ENCODE measurements around the gene TRPM3. TPM values are rescaled to one million over a fixed set of nuclear protein-coding genes. Genes with fewer than 3 reads are reported as not detected.

TRPM3 gene
- total and polyA plus RNA-seq, 9 of the 15 experiments (the other 6 are each of a cell fraction or from before 2014, with no cell fraction given), result 0.04 TPM; not detected in 8

DNA sequence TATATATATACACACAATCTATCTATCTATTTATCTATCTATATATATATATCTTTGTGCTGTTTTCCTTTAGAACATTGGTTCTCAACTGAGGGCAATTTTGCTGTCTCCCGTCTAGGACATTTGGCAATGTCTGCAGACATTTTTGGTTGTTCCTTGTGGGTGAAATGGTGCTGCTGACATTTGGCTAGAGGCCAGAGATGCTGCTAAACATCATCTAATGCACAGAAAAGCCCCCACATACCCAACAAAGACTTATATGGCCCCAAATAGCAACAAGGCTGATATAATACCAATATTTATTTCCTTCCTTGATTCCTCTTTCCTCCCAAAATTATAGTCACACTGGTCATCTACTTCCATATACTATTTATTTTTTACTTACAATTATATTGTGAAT, 197.5 kb downstream of the TRPM3 start:
- in situ Hi-C loops (cut with MboI) (loop anchor here (25.0 kb wide), 1 partner anchor 1338 kb away; no protein-coding TSS in a partner anchor), intact Hi-C loops (cut with micrococcal nuclease) (loop anchor here (2.0 kb wide), 1 partner anchor 79 kb away; no protein-coding TSS in a partner anchor)
- DNase-seq (ENCODE audit: extremely low read depth in 1 of 4, low spot score in 3 of 4) (no peak), FAIRE-seq (no peak), ATAC-seq (no peak)
- H3K9me1 ChIP-seq (ENCODE audit: control insufficient read depth, insufficient read depth, low read length), result no peaks in the 10 kb centered on the region
- no peaks in the 10 kb centered on the region for H4K20me1 ChIP-seq (replicated peaks; ENCODE audit: control insufficient read depth, insufficient read depth, low read length)
- H3K27me3 ChIP-seq (ENCODE audit: control insufficient read depth in 2 of 2, insufficient read depth in 2 of 2, low read length in 2 of 2), result no peaks in the 10 kb centered on the region
- H3K36me3 ChIP-seq (ENCODE audit: control insufficient read depth, insufficient read depth, low read length), result no peaks in the 10 kb centered on the region
- no peaks in the 10 kb centered on the region for H3K9me3 ChIP-seq (replicated peaks; ENCODE audit: control insufficient read depth, insufficient read depth, low read depth, low read length)
- no peaks in the 10 kb centered on the region for H3K79me2 ChIP-seq (ENCODE audit: control insufficient read depth, insufficient read depth, low read length)
- H3K4me2 ChIP-seq (ENCODE audit: insufficient read depth, low read length), result no peak overlapping the region
- H3K4me3 ChIP-seq, result no peak overlapping the region
- 0% methylated on average over 1 of the region's 1 CpG for WGBS (ENCODE audit: insufficient coverage, low coverage, missing lambda C conversion rate)
- CTCF ChIA-PET (ENCODE audit: low intra/inter-chr PET ratio), result interaction anchor here (0.7 kb wide), 1 partner anchor 958 kb away, joined by 4 read pairs; no protein-coding TSS in a partner anchor
- H2AFZ ChIP-seq (ENCODE audit: low read depth, low read length), result no peak overlapping the region
- H3K4me1 ChIP-seq (replicated peaks in 1 of 2; ENCODE audit: control insufficient read depth in 2 of 2, insufficient read depth in 2 of 2, low read length in 2 of 2), result no peaks in the 10 kb centered on the region
- H3K9ac ChIP-seq (ENCODE audit: insufficient read depth in 1 of 2, low read depth in 2 of 2, low read length in 2 of 2), result no peak overlapping the region
- H3K27ac ChIP-seq (ENCODE audit: extremely low read depth, low read depth, low read length), result no peak overlapping the region
- TF ChIP-seq ZC3H11A (IDR thresholded peaks at IDR 0.05; ENCODE audit: low read depth, low read length), result no peak
- TF ChIP-seq MEF2A (IDR thresholded peaks at IDR 0.05; ENCODE audit: control insufficient read depth, low read depth, low read length), result no peak
- TF ChIP-seq, protein P1, sequence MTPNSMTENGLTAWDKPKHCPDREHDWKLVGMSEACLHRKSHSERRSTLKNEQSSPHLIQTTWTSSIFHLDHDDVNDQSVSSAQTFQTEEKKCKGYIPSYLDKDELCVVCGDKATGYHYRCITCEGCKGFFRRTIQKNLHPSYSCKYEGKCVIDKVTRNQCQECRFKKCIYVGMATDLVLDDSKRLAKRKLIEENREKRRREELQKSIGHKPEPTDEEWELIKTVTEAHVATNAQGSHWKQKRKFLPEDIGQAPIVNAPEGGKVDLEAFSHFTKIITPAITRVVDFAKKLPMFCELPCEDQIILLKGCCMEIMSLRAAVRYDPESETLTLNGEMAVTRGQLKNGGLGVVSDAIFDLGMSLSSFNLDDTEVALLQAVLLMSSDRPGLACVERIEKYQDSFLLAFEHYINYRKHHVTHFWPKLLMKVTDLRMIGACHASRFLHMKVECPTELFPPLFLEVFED (CRISPR knock-in tag; conservative IDR thresholded peaks at IDR 0.05), result no peak
- BruUV-seq (replicated peaks), result no TSS peak
- POLR2A ChIA-PET, result interaction anchor here (0.5 kb wide), 1 partner anchor 96 kb away, joined by 3 read pairs; no protein-coding TSS in a partner anchor

DNA sequence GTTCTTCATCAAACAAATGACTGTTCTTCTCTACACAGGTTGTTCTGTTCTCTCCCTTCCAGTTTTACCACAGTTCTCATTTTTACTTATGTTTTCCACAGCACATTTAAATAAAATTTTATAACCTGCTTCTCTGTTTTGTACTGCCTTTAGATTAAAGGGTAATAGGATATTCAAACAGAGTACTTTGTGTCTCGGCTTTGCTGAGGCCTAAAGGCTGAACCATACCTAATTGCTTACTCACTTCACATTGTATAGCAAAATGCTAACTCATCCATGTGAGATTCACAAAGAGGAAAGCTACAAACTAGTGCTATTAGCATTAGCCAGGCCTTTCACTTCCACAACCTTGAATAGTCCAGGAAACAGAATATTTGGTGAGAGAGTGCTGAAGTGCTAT, 200.3 kb downstream of the TRPM3 start:
- ATAC-seq (no peak), FAIRE-seq (no peak), DNase-seq (ENCODE audit: extremely low read depth in 1 of 4, low spot score in 3 of 4) (no peak)
- ChIA-PET CTCF (ENCODE audit: low intra/inter-chr PET ratio) (no interaction called here), POLR2A (no interaction called here)
- 0% methylated on average over 1 of the region's 1 CpG for WGBS (ENCODE audit: insufficient coverage, low coverage, missing lambda C conversion rate)
- Histone ChIP-seq H3K4me2 (ENCODE audit: insufficient read depth, low read length) (no peak overlapping the region), H3K27ac (ENCODE audit: extremely low read depth, low read depth, low read length) (no peak overlapping the region), H3K36me3 (ENCODE audit: control insufficient read depth, insufficient read depth, low read length) (no peaks in the 10 kb centered on the region), H2AFZ (ENCODE audit: low read depth, low read length) (no peak overlapping the region), H3K4me1 (replicated peaks in 1 of 2; ENCODE audit: control insufficient read depth in 2 of 2, insufficient read depth in 2 of 2, low read length in 2 of 2) (no peaks in the 10 kb centered on the region), H3K9me3 (replicated peaks; ENCODE audit: control insufficient read depth, insufficient read depth, low read depth, low read length) (no peaks in the 10 kb centered on the region), H3K9me1 (ENCODE audit: control insufficient read depth, insufficient read depth, low read length) (no peaks in the 10 kb centered on the region), H3K79me2 (ENCODE audit: control insufficient read depth, insufficient read depth, low read length) (no peaks in the 10 kb centered on the region), H3K27me3 (ENCODE audit: control insufficient read depth in 2 of 2, insufficient read depth in 2 of 2, low read length in 2 of 2) (no peaks in the 10 kb centered on the region), H3K9ac (ENCODE audit: insufficient read depth in 1 of 2, low read depth in 2 of 2, low read length in 2 of 2) (no peak overlapping the region), H3K4me3 (no peak overlapping the region), H4K20me1 (replicated peaks; ENCODE audit: control insufficient read depth, insufficient read depth, low read length) (no peaks in the 10 kb centered on the region)
- intact Hi-C loops (cut with micrococcal nuclease), result no loop called here
- BruUV-seq (replicated peaks), result no TSS peak
- TF ChIP-seq ZNF668 (CRISPR knock-in tag; IDR thresholded peaks at IDR 0.05) (no peak), ZNF316 (IDR thresholded peaks at IDR 0.05) (peak; percentile 26; the same call in 1 of the 2 replicates), C11orf30 (IDR thresholded peaks at IDR 0.05; ENCODE audit: low read depth) (0 out of 2 replicates have a peak, but pooled peaks have one; percentile 15)
- in situ Hi-C loops (cut with MboI), result loop anchor here (25.0 kb wide), 1 partner anchor 1341 kb away; no protein-coding TSS in a partner anchor

Data from K562 (cell line).